Transverse colon (tissue), 4 donors: ENCODE measurements around the gene DNASE1L3.

ENCODE experiments used
- CTCF ChIP-seq, 5 experiments: fragments of 200-600 bp in 3 of 5; fragments of 450-650 bp in 2 of 5; sonication (generic) in 3 of 5; IDR thresholded peaks; 1 replicate in 2 of 5; 2 replicates in 3 of 5; pipeline ENCODE4 v1.5.1; 2016 to 2017; ENCODE audit warnings: antibody characterized with exemption in 5 of 5, inconsistent platforms in 3 of 5, mild to moderate bottlenecking in 2 of 5, moderate library complexity in 1 of 5
- EP300 ChIP-seq: sonication (generic); formaldehyde crosslinking; IDR thresholded peaks from one replicate; pipeline ENCODE4 v1.6.1; 2017; ENCODE audit warnings: antibody characterized with exemption, low read depth
- POLR2A ChIP-seq: fragments of 450-650 bp; IDR thresholded peaks from one replicate; pipeline ENCODE4 v1.6.1; 2016; ENCODE audit warnings: antibody characterized with exemption, mild to moderate bottlenecking, moderate library complexity
- POLR2AphosphoS5 ChIP-seq, 3 donors: sonication (generic); formaldehyde crosslinking; IDR thresholded peaks; one replicate each; pipeline ENCODE4 v1.6.1; 2016; ENCODE audit warnings: antibody characterized with exemption in 3 of 3

GRCh38 chr3:58238830-58239229 is 28.1 kb upstream of the DNASE1L3 start:
- TF ChIP-seq CTCF (IDR thresholded peaks at IDR 0.05) (no peak), POLR2AphosphoS5 (IDR thresholded peaks at IDR 0.05) (no peak), EP300 (no peak), POLR2A (no peak)
